ENCODE measurements around the gene RPS29.

- no peak for TF ChIP-seq CTCF (IDR thresholded peaks at IDR 0.05)
- TF ChIP-seq POLR2AphosphoS5 (IDR thresholded peaks at IDR 0.05; ENCODE audit: low read depth, low read length), result no peak
Observed at GRCh38 chr14:49594347-49595091, 8.3 kb upstream of the RPS29 start.

All from Panc1 (cell line).